ENCODE results near the gene HEBP2. TPM values are rescaled to one million over a fixed set of nuclear protein-coding genes. Genes with fewer than 3 reads are reported as not detected.
A peak's percentile ranks its signal among the peaks of the same experiment; 100 is the strongest.

The HEBP2 gene
- total RNA-seq, 1 experiment from 2014 or later, result 40.9 TPM

DNA sequence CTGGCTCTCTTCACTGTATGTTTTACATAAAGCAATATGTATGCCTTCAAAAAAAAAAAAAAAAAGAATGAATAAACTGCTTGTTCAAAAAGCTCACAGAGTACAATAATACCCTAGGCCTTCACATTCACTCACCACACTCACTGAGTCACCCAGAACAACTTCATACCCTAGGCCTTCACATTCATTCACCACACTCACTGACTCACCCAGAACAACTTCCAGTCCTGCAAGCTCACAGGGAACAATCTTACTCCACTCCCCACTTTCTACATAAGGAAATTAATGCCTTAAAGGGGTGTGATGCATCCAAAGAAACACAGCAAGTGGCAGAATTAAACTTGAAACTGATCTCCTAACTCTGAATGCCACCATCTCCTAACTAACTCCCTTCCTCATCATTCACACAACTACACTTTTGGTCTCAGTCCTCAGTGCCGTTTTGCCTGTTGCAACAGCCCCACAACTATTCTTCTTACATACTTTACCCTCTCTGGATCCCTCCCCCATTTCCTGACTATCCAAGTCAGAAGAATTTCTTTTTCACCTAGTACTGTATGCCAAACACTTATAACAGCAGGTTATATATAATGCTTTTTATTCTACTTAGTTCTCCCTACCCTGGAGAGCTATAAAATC, 61.1 kb downstream of the HEBP2 start:
- no peak for DNase-seq (ENCODE audit: low spot score)
- peaks cover 24% of the 10 kb centered on the region for H3K36me3 Mint-ChIP-seq
- H3K27ac Mint-ChIP-seq, result peak overlapping the region; percentile 43
- ChIA-PET CTCF (no interaction called here), POLR2A (interaction anchor here (0.7 kb wide), 1 partner anchor 27 kb away, joined by 3 read pairs; no protein-coding TSS in a partner anchor)
- no peaks in the 10 kb centered on the region for H3K27me3 Mint-ChIP-seq (ENCODE audit: low read depth)
- TF ChIP-seq, protein P1, sequence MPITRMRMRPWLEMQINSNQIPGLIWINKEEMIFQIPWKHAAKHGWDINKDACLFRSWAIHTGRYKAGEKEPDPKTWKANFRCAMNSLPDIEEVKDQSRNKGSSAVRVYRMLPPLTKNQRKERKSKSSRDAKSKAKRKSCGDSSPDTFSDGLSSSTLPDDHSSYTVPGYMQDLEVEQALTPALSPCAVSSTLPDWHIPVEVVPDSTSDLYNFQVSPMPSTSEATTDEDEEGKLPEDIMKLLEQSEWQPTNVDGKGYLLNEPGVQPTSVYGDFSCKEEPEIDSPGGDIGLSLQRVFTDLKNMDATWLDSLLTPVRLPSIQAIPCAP (CRISPR knock-in tag; IDR thresholded peaks at IDR 0.05), result no peak
- TF ChIP-seq SMAD3 (CRISPR knock-in tag; IDR thresholded peaks at IDR 0.05; ENCODE audit: borderline replicate concordance) (no peak), PREB (CRISPR knock-in tag; IDR thresholded peaks at IDR 0.05; ENCODE audit: borderline replicate concordance) (no peak), JAZF1 (CRISPR knock-in tag; IDR thresholded peaks at IDR 0.05) (no peak), NR2C2 (CRISPR knock-in tag; IDR thresholded peaks at IDR 0.05) (no peak), PRRX2 (CRISPR knock-in tag; IDR thresholded peaks at IDR 0.05) (no peak), FOXK1 (CRISPR knock-in tag; IDR thresholded peaks at IDR 0.05) (no peak), SOX15 (CRISPR knock-in tag; IDR thresholded peaks at IDR 0.05) (no peak), ZNF138 (CRISPR knock-in tag; conservative IDR thresholded peaks at IDR 0.05) (no peak), NFATC4 (CRISPR knock-in tag; IDR thresholded peaks at IDR 0.05) (no peak), ETV6 (CRISPR knock-in tag; IDR thresholded peaks at IDR 0.05) (no peak), GTF2I (CRISPR knock-in tag; conservative IDR thresholded peaks at IDR 0.05) (no peak), GABPB1 (CRISPR knock-in tag; IDR thresholded peaks at IDR 0.05) (no peak), GRHL2 (CRISPR knock-in tag; IDR thresholded peaks at IDR 0.05; ENCODE audit: insufficient replicate concordance, severe bottlenecking) (no peak), IRF2 (CRISPR knock-in tag; IDR thresholded peaks at IDR 0.05; ENCODE audit: borderline replicate concordance, low read depth) (no peak), ELF4 (CRISPR knock-in tag; IDR thresholded peaks at IDR 0.05; ENCODE audit: low read depth) (no peak), SP1 (CRISPR knock-in tag; conservative IDR thresholded peaks at IDR 0.05) (no peak)
- TF ChIP-seq, protein P2, sequence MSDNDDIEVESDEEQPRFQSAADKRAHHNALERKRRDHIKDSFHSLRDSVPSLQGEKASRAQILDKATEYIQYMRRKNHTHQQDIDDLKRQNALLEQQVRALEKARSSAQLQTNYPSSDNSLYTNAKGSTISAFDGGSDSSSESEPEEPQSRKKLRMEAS (CRISPR knock-in tag; IDR thresholded peaks at IDR 0.05), result no peak
- TF ChIP-seq, protein P3, sequence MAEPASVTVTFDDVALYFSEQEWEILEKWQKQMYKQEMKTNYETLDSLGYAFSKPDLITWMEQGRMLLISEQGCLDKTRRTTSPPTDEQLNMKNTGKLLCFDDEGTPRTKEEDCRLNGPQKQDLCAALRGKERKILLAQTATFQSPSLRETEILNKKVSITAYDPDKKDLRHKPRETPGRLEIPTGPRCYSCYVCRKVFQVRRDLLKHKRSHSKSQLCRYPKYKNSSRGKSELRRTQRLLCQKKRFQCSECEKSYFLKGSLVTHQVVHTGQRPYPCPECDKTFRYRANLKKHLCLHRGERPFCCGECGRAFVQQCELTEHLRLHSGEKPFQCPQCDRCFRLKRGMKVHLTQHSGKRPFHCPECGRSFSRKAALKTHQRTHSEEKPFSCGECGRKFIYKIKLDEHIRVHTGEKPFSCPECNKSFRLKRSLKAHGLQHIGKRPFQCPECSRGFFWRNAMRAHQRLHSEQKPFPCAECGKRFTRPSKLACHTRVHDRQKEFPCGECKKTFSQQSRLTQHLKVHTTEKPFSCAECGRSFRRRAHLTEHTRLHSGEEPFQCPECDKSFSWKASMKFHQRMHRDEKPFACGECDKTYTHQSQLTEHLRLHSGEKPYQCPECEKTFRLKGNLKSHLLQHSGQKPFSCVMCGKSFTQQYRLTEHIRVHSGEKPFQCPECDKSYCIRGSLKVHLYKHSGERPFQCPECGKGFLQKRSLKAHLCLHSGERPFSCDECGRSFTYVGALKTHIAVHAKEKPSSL (CRISPR knock-in tag; conservative IDR thresholded peaks at IDR 0.05), result no peak
- TF ChIP-seq, protein P4, sequence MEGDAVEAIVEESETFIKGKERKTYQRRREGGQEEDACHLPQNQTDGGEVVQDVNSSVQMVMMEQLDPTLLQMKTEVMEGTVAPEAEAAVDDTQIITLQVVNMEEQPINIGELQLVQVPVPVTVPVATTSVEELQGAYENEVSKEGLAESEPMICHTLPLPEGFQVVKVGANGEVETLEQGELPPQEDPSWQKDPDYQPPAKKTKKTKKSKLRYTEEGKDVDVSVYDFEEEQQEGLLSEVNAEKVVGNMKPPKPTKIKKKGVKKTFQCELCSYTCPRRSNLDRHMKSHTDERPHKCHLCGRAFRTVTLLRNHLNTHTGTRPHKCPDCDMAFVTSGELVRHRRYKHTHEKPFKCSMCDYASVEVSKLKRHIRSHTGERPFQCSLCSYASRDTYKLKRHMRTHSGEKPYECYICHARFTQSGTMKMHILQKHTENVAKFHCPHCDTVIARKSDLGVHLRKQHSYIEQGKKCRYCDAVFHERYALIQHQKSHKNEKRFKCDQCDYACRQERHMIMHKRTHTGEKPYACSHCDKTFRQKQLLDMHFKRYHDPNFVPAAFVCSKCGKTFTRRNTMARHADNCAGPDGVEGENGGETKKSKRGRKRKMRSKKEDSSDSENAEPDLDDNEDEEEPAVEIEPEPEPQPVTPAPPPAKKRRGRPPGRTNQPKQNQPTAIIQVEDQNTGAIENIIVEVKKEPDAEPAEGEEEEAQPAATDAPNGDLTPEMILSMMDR (IDR thresholded peaks at IDR 0.05), result no peak
- no peaks in the 10 kb centered on the region for H3K9me3 Mint-ChIP-seq
- peak; percentile 28; the same call in 1 of the 2 replicates for ATAC-seq
- no peak overlapping the region for H3K4me3 Mint-ChIP-seq
- peaks cover 5% of the 10 kb centered on the region; the same call in 1 of the 2 replicates for H3K4me1 Mint-ChIP-seq

GRCh38 chr6:138467901-138468300, 63.9 kb downstream of the HEBP2 start:
- CTCF ChIA-PET, result interaction anchor here (1.0 kb wide), 1 partner anchor 42 kb away, joined by 3 read pairs; no protein-coding TSS in a partner anchor
- Mint-ChIP-seq H3K9me3 (no peaks in the 10 kb centered on the region), H3K36me3 (peaks cover 10% of the 10 kb centered on the region), H3K4me3 (no peak overlapping the region), H3K27ac (no peak overlapping the region), H3K27me3 (ENCODE audit: low read depth) (no peaks in the 10 kb centered on the region), H3K4me1 (peaks cover 5% of the 10 kb centered on the region; the same call in 1 of the 2 replicates)
- POLR2A ChIA-PET, result no interaction called here
- ATAC-seq, result no peak
- DNase-seq (ENCODE audit: low spot score), result no peak
- TF ChIP-seq RORB (CRISPR knock-in tag; IDR thresholded peaks at IDR 0.05) (no peak), ZNF317 (CRISPR knock-in tag; IDR thresholded peaks at IDR 0.05; ENCODE audit: borderline replicate concordance, low read depth) (no peak), OVOL2 (CRISPR knock-in tag; IDR thresholded peaks at IDR 0.05; ENCODE audit: borderline replicate concordance) (no peak), ZNF396 (CRISPR knock-in tag; IDR thresholded peaks at IDR 0.05; ENCODE audit: borderline replicate concordance) (no peak), CREM (CRISPR knock-in tag; IDR thresholded peaks at IDR 0.05) (no peak), FOXJ3 (CRISPR knock-in tag; IDR thresholded peaks at IDR 0.05; ENCODE audit: borderline replicate concordance) (no peak), PREB (CRISPR knock-in tag; IDR thresholded peaks at IDR 0.05; ENCODE audit: borderline replicate concordance) (no peak), SOX15 (CRISPR knock-in tag; IDR thresholded peaks at IDR 0.05) (no peak)

Measured in WTC11 (cell line).